ENCODE data around the gene SH3GL2. TPM values are rescaled to one million over a fixed set of nuclear protein-coding genes. Genes with fewer than 3 reads are reported as not detected.

The SH3GL2 gene
- total RNA-seq, 4 donors from 2014 or later = not detected

DNA sequence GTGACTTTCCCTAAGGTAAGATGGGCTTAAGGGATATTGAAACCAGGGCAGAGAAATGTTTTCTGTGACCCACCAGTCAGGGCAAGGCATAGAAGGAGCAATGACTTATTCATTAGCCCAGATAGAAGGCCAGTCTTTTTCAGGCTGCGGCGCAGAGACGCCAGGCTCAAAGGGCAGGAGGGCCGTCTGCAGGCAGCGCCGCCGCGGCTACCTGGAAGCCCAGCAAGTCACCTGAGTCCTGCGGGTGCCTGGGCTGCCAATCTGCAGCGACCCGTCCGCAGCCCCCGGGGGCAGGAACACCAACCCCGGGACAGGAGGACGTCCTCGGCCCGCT, 322 bp upstream of the SH3GL2 start:
- no peak for DNase-seq (ENCODE audit: low spot score in 2 of 2)
- H3K4me3 ChIP-seq (ENCODE audit: low read depth, poor library complexity, severe bottlenecking) = peak overlapping the region; percentile 5
- TF ChIP-seq, protein P1, sequence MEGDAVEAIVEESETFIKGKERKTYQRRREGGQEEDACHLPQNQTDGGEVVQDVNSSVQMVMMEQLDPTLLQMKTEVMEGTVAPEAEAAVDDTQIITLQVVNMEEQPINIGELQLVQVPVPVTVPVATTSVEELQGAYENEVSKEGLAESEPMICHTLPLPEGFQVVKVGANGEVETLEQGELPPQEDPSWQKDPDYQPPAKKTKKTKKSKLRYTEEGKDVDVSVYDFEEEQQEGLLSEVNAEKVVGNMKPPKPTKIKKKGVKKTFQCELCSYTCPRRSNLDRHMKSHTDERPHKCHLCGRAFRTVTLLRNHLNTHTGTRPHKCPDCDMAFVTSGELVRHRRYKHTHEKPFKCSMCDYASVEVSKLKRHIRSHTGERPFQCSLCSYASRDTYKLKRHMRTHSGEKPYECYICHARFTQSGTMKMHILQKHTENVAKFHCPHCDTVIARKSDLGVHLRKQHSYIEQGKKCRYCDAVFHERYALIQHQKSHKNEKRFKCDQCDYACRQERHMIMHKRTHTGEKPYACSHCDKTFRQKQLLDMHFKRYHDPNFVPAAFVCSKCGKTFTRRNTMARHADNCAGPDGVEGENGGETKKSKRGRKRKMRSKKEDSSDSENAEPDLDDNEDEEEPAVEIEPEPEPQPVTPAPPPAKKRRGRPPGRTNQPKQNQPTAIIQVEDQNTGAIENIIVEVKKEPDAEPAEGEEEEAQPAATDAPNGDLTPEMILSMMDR (IDR thresholded peaks at IDR 0.05) = no peak
- no peak for TF ChIP-seq POLR2A (IDR thresholded peaks at IDR 0.05)
- intact Hi-C loops (cut with DNase I; ENCODE audit: low total_unique reads) = no loop called here
- 4 to 7% methylated on average over 8 to 17 of the region's 17 CpGs for WGBS, 2 donors

DNA sequence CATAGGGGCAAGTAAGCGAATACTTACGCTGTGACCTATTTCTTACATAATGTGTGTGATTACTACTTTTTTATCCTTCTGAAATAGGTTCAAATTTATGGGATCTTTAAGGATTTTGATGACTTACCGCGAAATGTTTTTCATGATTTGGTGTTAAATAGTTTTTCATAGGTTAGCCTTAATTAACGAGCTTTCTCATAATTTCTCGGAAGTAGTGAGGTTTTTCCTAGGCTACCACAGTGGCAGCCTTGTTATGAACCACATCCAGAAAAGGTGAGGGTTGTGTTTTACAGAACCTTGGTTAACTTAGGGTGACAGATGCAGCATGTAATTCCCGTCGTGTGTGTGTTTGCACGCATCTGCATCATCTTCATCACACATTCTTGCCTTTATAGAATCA, 1.3 kb downstream of the SH3GL2 start:
- H3K4me3 ChIP-seq (ENCODE audit: low read depth, poor library complexity, severe bottlenecking) = no peak overlapping the region
- 69 to 72% methylated on average over 9 of the region's 9 CpGs for whole genome bisulfite sequencing, 2 donors
- DNase-seq (ENCODE audit: low spot score in 2 of 2) = no peak
- TF ChIP-seq POLR2A (IDR thresholded peaks at IDR 0.05) = no peak
- TF ChIP-seq, protein P1 (IDR thresholded peaks at IDR 0.05) = no peak
- intact Hi-C loops (cut with DNase I; ENCODE audit: low total_unique reads) = no loop called here

DNA sequence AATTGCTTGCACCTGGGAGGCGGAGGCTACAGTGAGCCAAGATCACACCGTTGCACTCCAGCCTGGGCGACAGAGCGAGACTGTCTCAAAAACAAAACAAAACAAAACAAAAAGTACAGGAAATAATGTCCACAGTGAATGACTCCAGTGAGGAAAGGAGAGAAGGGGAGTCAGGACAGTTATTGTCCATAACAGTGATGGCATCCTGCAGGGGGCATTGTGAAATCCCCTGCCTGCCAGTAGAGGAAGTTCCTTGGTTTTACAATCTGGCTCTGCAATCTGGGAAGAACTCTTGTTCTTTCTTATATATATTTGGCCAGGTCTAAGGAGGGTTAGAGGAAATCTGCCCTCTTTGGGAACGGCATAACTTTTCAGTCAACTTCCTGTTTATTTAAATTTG, 8.2 kb downstream of the SH3GL2 start:
- 77 to 81% methylated on average over 5 of the region's 5 CpGs for WGBS, 2 donors
- DNase-seq (ENCODE audit: low spot score in 2 of 2) = no peak
- intact Hi-C loops (cut with DNase I; ENCODE audit: low total_unique reads) = no loop called here
- no peak for TF ChIP-seq POLR2A (IDR thresholded peaks at IDR 0.05)
- TF ChIP-seq, protein P1 (IDR thresholded peaks at IDR 0.05) = no peak
- H3K4me3 ChIP-seq (ENCODE audit: low read depth, poor library complexity, severe bottlenecking) = no peak overlapping the region

DNA sequence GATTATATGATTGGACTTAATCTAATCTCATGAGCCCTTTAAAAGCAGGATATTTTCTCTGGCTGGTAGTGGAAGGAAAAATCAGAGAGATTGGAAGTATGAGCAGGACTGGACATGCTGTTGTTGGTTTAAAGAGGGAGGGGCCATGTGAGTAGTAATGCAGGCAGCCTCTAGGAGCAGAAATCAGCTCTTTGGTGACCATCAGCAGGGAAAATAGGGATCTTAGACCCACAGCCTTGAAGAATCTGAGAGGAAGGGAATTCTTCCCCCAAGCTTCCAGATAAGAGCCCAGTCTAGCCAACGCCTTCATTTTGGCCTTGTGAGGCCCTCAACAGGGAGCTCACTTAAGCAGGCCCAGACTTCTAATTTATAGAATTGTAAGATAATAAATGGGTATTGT, 9.5 kb downstream of the SH3GL2 start:
- WGBS, 2 donors = 80 to 86% methylated on average over 1 of the region's 1 CpG
- DNase-seq (ENCODE audit: low spot score in 2 of 2) = no peak
- intact Hi-C loops (cut with DNase I; ENCODE audit: low total_unique reads) = no loop called here
- no peak overlapping the region for H3K4me3 ChIP-seq (ENCODE audit: low read depth, poor library complexity, severe bottlenecking)
- TF ChIP-seq POLR2A (IDR thresholded peaks at IDR 0.05) = no peak
- TF ChIP-seq, protein P1 (IDR thresholded peaks at IDR 0.05) = no peak

DNA sequence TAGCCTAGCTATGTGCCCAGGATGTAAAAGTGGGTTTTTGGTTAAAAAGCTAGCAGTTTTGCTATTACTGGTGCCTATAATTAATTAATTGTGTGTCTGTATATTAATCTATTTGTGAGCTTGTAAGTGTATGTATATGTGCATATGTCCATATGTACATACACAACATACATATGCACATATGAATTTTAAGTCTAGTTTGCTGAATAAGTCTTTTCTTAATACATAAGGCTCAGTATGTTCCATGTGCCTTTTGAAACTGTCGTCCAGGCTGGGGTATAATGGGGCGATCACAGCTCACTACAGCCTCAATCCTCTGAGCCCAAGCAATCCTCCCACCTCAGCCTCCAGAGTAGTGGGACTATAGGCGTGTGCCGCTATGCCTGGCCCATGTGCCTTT, 10.1 kb downstream of the SH3GL2 start:
- TF ChIP-seq, protein P1 (IDR thresholded peaks at IDR 0.05) = no peak
- no peak for TF ChIP-seq POLR2A (IDR thresholded peaks at IDR 0.05)
- intact Hi-C loops (cut with DNase I; ENCODE audit: low total_unique reads) = no loop called here
- WGBS, 2 donors = 95 to 99% methylated on average over 4 of the region's 4 CpGs
- H3K4me3 ChIP-seq (ENCODE audit: low read depth, poor library complexity, severe bottlenecking) = no peak overlapping the region
- no peak for DNase-seq (ENCODE audit: low spot score in 2 of 2)

DNA sequence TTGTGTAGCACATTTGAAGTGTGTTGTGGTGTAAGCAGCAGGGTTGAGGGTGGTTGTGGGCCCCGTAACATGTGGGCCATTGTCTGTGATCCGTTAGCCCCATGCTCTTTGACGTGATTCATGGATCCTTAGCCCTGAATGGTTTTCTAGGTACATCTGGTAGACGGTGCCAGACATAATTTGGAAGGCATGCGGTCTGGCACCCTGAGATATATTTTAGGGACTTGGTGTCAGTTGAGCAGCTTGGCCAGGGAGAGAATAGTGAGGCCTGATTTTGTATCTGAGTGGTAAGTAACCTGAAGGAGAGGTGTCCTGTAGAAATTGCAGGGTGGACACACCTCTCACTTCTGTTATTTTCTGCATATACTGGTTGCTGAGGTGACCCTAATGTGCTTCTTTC, 10.9 kb downstream of the SH3GL2 start:
- TF ChIP-seq POLR2A (IDR thresholded peaks at IDR 0.05) = no peak
- TF ChIP-seq, protein P1 (IDR thresholded peaks at IDR 0.05) = no peak
- WGBS, 2 donors = 75 to 81% methylated on average over 5 of the region's 5 CpGs

More for the DNA sequence above, 10.9 kb downstream of the SH3GL2 start:
- H3K4me3 ChIP-seq (ENCODE audit: low read depth, poor library complexity, severe bottlenecking) = no peak overlapping the region
- intact Hi-C loops (cut with DNase I; ENCODE audit: low total_unique reads) = no loop called here
- DNase-seq (ENCODE audit: low spot score in 2 of 2) = no peak
